Measurements from ENCODE around the gene MYB. TPM values are rescaled to one million over a fixed set of nuclear protein-coding genes. Genes with fewer than 3 reads are reported as not detected.

MYB gene
- total RNA-seq, 2 donors from 2014 or later = 89.6 to 91.4 TPM

DNA sequence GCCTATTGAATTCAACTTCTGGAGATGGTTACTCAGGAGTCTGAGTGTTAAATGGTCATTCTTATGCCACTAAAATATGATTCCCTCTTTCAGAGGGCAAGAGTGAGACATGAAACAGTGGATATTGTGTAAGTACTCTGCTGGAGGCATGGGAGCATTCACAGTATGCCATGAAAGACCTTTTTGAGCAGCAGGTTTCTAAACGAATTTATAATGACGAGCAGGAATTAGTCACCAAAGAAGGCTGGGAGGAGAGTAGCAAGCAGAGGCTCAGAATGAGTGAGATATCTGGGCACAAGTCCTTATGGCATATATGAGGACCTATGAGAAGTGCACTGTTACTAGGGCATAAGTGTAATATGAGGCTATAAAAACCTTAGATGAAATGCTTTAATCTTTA lies 10.9 kb upstream of the MYB start:
- H3K9me3 Mint-ChIP-seq = no peaks in the 10 kb centered on the region
- peaks cover 51% of the 10 kb centered on the region for H3K4me1 Mint-ChIP-seq (ENCODE audit: low read depth)
- H3K27ac Mint-ChIP-seq = peak overlapping the region; percentile 94
- no peaks in the 10 kb centered on the region for H3K27me3 Mint-ChIP-seq (ENCODE audit: low read depth)
- H3K36me3 Mint-ChIP-seq (ENCODE audit: insufficient read depth in 2 of 2) = peaks cover 0 to 1% of the 10 kb centered on the region in 2 donors
- ATAC-seq (replicated peaks in 1 of 2) (peak; percentile 88), DNase-seq (peak; percentile 45 to 47)
- peak overlapping the region; percentile 69 to 80 for H3K4me3 Mint-ChIP-seq

DNA sequence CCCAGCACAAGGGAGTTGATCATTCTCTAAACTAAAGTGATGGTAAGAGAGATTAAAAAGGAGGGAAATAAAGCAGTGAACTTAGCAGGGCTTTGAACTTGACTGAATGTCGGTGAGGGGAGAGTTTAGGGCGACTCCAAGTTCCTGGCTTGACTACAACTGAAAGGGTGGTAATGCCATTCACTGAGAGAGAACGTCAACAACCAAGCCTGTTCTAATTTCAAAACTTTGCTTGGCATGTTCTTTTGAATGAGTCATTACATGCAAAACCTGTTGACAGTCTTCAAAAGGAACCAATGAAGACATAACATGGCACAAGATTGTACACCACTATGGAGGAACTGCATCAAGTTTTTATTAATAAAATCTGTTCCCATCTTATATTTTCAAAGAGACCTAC lies 10.3 kb upstream of the MYB start:
- no peaks in the 10 kb centered on the region for H3K27me3 Mint-ChIP-seq (ENCODE audit: low read depth)
- no peaks in the 10 kb centered on the region for H3K9me3 Mint-ChIP-seq
- peak; percentile 93 to 94 for ATAC-seq (replicated peaks in 1 of 2)
- peak; percentile 62 to 71 for DNase-seq
- H3K4me1 Mint-ChIP-seq (ENCODE audit: low read depth) = peaks cover 48% of the 10 kb centered on the region
- H3K36me3 Mint-ChIP-seq (ENCODE audit: insufficient read depth in 2 of 2) = peaks cover 0 to 1% of the 10 kb centered on the region in 2 donors
- peak overlapping the region; percentile 69 to 80 for H3K4me3 Mint-ChIP-seq
- H3K27ac Mint-ChIP-seq = peak overlapping the region; percentile 94

DNA sequence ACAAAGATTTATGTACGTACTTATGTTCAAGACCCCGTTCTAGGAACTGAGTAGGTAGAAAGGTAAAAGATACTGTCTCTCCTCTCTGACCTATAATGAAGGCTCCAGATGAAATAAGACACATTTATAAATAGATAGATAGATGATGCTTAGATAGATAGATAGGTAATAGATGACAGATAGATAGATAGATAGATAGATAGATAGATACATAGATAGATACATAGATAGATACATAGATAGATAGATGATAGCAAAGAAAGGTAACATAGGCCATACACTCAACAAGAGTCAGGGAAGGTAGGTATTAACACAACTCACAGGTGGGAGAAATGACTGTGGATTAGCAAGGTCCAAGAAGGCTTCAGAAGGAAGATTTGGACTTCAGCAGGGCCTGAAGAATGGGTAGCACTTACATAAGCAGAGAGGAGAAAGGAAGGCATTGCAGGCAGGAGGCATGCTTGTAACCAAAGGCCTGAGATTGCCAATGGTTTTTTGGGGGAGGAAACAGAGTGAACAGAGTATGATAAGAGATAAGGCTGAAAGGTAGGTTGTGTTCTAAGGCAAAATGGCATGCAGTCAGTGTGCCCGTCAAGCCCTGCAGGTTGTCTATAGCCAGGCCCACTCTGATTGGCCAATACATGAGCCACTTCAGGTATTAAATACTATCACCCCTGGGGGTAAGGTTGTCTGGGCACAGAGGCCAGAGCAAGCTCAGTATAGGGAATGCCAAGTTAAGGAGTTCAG lies 7.7 kb upstream of the MYB start:
- DNase-seq (no peak), ATAC-seq (replicated peaks in 1 of 2) (no peak)
- Mint-ChIP-seq H3K9me3 (no peaks in the 10 kb centered on the region), H3K36me3 (ENCODE audit: insufficient read depth in 2 of 2) (peaks cover 0 to 1% of the 10 kb centered on the region in 2 donors), H3K27me3 (ENCODE audit: low read depth) (no peaks in the 10 kb centered on the region), H3K27ac (no peak overlapping the region), H3K4me1 (ENCODE audit: low read depth) (peaks cover 67% of the 10 kb centered on the region), H3K4me3 (no peak overlapping the region)

DNA sequence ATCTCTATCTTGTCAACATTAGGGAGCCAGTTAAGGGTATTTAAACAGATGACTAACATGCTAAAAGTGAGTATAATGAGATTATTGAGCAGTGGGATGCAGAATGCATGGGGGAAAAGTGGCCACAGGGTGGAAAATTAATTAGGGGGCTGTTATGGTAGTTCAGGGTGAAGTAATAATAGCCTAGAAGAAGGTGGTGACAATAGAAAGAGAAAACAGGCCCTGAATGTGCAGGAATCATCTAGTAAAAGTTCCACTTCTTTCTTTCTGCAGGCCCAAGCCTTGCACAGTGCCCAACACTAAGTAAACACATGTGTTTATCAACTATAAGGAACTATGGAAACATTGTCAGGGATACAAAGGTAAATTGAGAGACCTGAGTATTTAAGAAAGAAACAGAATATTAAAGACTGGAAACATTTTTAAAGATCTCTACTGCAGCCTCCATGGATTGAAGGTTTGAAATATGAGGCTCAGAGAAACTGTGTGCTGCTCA lies 7.1 kb upstream of the MYB start:
- ATAC-seq (replicated peaks in 1 of 2) (no peak), DNase-seq (no peak)
- Mint-ChIP-seq H3K4me1 (ENCODE audit: low read depth) (peaks cover 73% of the 10 kb centered on the region), H3K9me3 (no peaks in the 10 kb centered on the region), H3K27ac (peak overlapping the region; percentile 42), H3K4me3 (no peak overlapping the region), H3K36me3 (ENCODE audit: insufficient read depth in 2 of 2) (peaks cover 0 to 1% of the 10 kb centered on the region in 2 donors), H3K27me3 (ENCODE audit: low read depth) (no peaks in the 10 kb centered on the region)

DNA sequence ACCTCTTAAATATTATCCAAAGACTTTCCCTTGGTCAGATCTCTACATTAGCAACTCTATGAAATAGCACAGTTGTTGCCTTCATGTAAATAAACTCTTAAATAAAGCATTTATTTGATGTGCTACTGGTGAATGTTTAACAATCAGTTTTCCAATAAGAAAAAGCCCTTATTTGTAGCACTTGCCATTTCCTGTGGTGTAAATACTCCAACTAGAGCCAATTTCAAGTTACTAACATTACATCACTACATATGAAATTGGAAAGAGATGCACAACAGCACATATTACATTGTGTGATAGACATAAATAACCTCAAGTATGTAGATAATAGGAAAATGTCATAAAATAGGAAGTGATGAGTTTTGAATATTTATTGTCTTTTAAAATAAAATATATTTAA lies 5.0 kb upstream of the MYB start:
- Mint-ChIP-seq H3K9me3 (no peaks in the 10 kb centered on the region), H3K4me1 (ENCODE audit: low read depth) (peaks cover 67% of the 10 kb centered on the region), H3K27ac (no peak overlapping the region), H3K4me3 (no peak overlapping the region), H3K27me3 (ENCODE audit: low read depth) (no peaks in the 10 kb centered on the region), H3K36me3 (ENCODE audit: insufficient read depth in 2 of 2) (peaks cover 0 to 1% of the 10 kb centered on the region in 2 donors)
- ATAC-seq (replicated peaks in 1 of 2) (no peak), DNase-seq (no peak)

DNA sequence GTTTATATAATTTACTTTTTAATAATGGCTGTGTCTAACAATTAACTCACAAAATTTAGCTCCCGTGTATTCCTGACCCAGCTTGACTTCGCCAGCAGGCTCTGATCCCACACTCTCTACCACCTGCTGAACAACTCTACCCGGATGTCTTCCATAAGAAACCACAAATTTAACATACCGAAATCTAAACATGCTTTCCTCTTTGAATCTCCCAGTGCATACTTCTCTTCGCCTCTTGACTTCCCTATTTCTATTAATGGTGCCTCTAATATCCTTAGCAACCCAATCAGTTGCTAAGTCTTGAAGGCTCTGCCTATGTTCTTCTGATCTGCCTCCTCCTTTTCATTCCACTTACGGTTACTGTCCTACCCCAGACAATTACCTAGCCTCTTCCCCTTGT lies 4.6 kb upstream of the MYB start:
- Mint-ChIP-seq H3K4me3 (no peak overlapping the region), H3K27ac (no peak overlapping the region), H3K36me3 (ENCODE audit: insufficient read depth in 2 of 2) (no peaks in the 10 kb centered on the region), H3K9me3 (no peaks in the 10 kb centered on the region), H3K27me3 (ENCODE audit: low read depth) (no peaks in the 10 kb centered on the region), H3K4me1 (ENCODE audit: low read depth) (peaks cover 63% of the 10 kb centered on the region)
- no peak for ATAC-seq (replicated peaks in 1 of 2)
- no peak for DNase-seq

DNA sequence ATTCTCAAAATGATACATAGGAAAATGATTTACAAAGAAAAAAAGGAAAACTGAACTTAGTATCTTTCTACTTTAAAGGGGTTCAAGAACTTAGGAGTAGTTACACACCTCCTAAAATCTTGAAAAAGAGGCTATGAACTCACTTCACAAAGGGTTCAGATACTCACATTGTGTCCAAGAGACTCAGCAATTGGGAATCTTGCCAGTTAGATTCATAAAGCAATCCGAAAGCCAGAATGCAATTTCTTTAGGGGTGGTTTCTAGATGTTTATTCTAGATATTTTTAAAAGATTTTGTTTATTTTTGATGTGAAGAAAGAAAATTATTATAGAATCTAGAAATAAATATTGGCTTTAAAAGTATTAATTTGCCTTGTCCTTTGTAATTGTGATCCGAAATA lies 1.7 kb upstream of the MYB start:
- ATAC-seq (replicated peaks in 1 of 2) = no peak
- Mint-ChIP-seq H3K36me3 (ENCODE audit: insufficient read depth in 2 of 2) (peaks cover 8 to 16% of the 10 kb centered on the region in 2 donors), H3K4me3 (no peak overlapping the region), H3K27ac (no peak overlapping the region), H3K4me1 (ENCODE audit: low read depth) (peaks cover 55% of the 10 kb centered on the region), H3K27me3 (ENCODE audit: low read depth) (no peaks in the 10 kb centered on the region), H3K9me3 (no peaks in the 10 kb centered on the region)
- no peak for DNase-seq

DNA sequence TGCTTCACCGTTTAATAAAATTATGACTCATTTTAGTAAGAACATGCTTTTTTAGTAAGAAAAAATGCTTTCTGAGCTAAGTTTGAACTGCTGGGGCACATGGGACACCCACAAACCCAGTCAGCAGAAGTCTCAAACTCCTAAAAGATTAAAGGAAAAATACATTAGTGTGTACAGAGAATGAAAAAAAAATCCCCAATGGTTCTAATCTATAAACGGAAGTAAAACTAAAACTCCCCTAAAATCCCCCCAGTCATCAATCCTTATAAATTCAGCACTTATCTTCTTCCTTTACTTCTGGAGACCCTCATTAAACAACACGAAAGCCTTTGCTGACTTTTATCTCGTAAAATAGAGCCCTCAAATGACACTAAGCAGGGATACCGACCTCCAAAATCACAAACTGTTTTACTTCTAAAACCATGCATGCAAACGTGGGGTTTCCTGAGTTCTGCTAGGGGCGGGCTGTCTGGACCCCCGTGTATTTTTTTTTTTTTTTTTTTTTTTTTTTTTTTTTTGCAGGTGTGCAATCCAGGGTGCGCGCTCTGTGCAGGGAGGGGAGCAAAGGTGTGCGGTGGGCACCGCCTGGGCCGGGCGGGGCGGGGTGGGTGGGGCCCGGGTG lies 1.1 kb upstream of the MYB start:
- peak overlapping the region; percentile 72 to 82 for H3K4me3 Mint-ChIP-seq
- ATAC-seq (replicated peaks in 1 of 2) (no peak), DNase-seq (peak in 1 of 2 donors; percentile 32)
- H3K36me3 Mint-ChIP-seq (ENCODE audit: insufficient read depth in 2 of 2) = peaks cover 8 to 16% of the 10 kb centered on the region in 2 donors
- H3K4me1 Mint-ChIP-seq (ENCODE audit: low read depth) = peaks cover 50% of the 10 kb centered on the region
- no peaks in the 10 kb centered on the region for H3K9me3 Mint-ChIP-seq
- H3K27ac Mint-ChIP-seq = peak overlapping the region; percentile 84
- H3K27me3 Mint-ChIP-seq (ENCODE audit: low read depth) = no peaks in the 10 kb centered on the region

DNA sequence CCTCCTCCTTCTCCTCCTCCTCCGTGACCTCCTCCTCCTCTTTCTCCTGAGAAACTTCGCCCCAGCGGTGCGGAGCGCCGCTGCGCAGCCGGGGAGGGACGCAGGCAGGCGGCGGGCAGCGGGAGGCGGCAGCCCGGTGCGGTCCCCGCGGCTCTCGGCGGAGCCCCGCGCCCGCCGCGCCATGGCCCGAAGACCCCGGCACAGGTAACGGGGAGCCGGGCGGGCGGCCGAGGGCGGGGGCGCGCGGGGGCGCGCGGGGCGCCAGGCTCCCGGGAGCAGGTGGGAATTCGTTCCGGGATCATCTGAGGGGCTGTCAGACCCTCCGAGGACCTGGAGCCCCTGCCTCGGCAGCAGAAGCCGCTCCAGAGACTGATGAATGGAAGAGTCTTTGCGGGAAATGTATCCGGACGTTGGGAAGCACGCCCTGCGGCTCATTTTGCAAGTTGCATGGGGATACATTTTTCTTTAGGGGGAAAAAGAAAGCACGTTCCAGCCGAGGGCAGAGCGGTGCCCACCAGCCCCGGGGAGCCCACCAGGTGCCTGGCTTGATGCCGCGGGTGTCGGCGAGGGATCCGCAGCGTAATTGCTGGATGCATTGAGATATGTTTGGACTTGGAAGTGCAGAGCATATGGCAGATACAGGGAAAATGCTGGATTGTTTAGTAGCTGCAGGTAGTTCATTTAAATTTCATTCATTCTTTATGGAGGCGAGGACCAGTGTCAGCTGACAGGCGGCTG lies 394 bp downstream of the MYB start:
- H3K4me3 Mint-ChIP-seq = peak overlapping the region; percentile 81 to 98
- H3K36me3 Mint-ChIP-seq (ENCODE audit: insufficient read depth in 2 of 2) = peaks cover 17 to 28% of the 10 kb centered on the region in 2 donors
- H3K27ac Mint-ChIP-seq = peak overlapping the region; percentile 95
- no peaks in the 10 kb centered on the region for H3K9me3 Mint-ChIP-seq
- peak; percentile 15 to 24 for DNase-seq
- peaks cover 56% of the 10 kb centered on the region for H3K4me1 Mint-ChIP-seq (ENCODE audit: low read depth)
- H3K27me3 Mint-ChIP-seq (ENCODE audit: low read depth) = no peaks in the 10 kb centered on the region
- ATAC-seq (replicated peaks in 1 of 2) = peak; percentile 1 to 3

DNA sequence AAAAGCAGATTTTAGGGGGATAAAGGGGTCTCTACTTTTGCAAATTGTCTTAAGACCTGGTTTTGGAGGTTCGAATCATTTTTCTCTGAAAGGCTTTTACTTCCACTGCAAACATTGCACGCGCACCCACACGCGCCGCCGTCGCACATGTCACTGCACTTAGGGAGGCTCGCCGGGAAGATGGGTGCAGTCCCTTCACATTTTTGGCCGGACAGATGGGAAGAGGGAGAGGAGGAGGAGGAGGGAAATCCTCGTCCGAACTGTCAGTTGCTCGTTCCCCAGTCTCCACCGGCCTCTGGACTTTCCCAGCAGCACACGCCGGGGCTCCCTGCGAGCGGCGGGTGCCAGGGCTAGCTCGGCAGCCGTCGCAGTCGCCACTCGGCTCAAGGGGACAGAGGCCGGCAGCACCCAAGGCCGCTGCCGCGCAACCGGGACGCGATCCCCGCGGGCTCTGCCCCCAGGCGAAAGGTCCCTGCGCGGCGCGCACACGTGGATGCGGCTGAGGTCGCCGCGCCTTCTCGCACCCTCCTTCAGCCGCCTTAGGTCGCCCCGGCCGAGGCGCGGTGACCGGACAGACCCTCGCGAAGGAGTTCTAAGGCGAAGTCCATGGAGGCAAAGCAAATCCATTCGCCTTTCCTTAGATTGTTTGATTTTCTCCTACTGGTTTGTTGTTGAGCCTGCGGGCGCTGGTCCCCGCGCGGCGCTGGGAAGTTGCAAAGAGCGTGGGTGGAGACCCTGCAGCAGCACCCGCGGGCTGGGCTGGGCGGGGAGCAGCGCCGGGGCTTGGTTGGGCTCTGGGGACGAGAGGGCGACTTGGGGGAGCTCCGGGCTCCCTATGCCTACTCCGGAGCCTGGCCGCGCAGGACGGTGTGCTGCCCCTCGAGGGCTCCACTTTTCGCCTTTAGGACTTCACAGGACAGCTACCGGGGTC lies 1.2 kb downstream of the MYB start:
- H3K9me3 Mint-ChIP-seq = no peaks in the 10 kb centered on the region
- no peaks in the 10 kb centered on the region for H3K27me3 Mint-ChIP-seq (ENCODE audit: low read depth)
- peaks cover 17 to 31% of the 10 kb centered on the region in 2 donors for H3K36me3 Mint-ChIP-seq (ENCODE audit: insufficient read depth in 2 of 2)
- H3K4me3 Mint-ChIP-seq = peak overlapping the region; percentile 81 to 98
- peak overlapping the region; percentile 95 for H3K27ac Mint-ChIP-seq
- DNase-seq (peak; percentile 57 to 59), ATAC-seq (replicated peaks in 1 of 2) (peak; percentile 15 to 18)
- H3K4me1 Mint-ChIP-seq (ENCODE audit: low read depth) = peaks cover 50% of the 10 kb centered on the region

DNA sequence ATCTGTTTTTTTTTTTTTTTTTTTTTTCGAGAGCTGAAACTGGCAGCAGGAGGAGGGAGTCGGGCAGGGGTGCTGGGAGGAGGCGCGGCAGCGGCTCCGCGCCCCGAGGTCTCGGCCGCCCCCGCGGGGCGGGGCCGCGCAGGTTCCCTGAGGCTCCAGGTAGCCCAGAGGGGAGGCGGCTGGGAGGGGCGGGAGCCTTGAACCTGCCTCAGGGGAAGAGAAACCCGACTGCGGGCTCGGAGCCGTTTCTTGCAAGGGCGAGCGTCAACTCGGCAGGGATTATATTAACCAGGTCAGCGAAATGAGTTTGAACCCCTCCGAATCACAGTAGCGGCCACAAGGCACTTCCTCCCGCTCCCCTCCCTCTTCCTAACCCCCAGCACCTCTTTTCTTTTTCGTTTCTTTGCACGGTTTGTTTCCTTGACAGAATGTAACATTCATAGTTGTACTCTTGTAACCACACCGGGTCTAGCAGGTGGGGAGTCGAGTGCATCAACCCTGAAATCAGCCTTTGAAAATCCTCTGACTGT lies 2.0 kb downstream of the MYB start:
- peak overlapping the region; percentile 81 to 98 for H3K4me3 Mint-ChIP-seq
- H3K27me3 Mint-ChIP-seq (ENCODE audit: low read depth) = no peaks in the 10 kb centered on the region
- H3K27ac Mint-ChIP-seq = peak overlapping the region; percentile 87

More for the DNA sequence above, 2.0 kb downstream of the MYB start:
- DNase-seq (peak; percentile 86 to 88), ATAC-seq (replicated peaks in 1 of 2) (peak; percentile 67 to 74)
- Mint-ChIP-seq H3K36me3 (ENCODE audit: insufficient read depth in 2 of 2) (peaks cover 17 to 32% of the 10 kb centered on the region in 2 donors), H3K4me1 (ENCODE audit: low read depth) (peaks cover 44% of the 10 kb centered on the region), H3K9me3 (no peaks in the 10 kb centered on the region)

Data from activated T-cell treated with anti-CD3 and anti-CD28 coated beads, Interleukin-2, amount 50 U/mL, for 72 hours (primary cell).